ENCODE results near the gene PID1.

The PID1 gene

DNA sequence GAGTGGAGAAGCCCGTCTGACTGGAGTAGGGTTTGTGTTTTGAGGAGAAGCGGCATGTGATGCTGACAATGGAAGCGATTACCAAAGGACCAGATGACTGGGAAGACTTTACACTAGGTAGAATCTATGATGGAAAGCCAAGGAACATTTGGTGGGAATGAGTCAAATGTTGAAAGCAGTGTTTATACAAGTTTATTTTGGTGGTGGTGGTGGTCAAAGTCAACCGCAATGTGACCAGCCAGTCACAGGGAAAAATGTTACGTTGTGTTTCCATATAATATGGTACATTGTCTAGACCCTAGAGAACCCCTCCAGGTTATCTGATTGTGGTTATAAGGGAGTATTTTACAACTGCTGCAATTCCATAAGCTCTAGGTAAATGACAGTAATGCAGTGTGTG lies 216.8 kb downstream of the PID1 start:
- H3K27ac Mint-ChIP-seq: no peak overlapping the region

DNA sequence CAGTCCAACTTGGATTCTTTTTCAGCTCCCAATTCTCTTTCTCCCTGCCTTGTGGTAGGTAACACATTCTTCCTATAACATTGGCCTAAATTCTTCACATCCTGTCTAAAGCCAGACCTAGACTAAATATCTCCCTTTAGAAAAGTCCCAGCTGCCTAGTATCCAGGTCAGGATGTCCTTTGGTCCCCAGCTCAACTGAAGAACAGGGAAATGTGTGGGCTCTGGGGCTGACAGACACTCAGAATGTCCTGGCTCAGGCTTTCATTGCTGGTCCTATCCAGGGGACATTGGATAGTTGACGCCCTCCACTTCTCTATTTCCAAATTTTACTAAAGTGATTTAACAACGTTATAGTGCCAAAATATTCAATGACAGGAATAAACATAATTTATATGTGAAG lies 219.3 kb downstream of the PID1 start:
- no peaks in the 10 kb centered on the region for H3K9me3 Mint-ChIP-seq
- no peak for TF ChIP-seq CTCF (IDR thresholded peaks at IDR 0.05; ENCODE audit: unreplicated experiment in 3 of 3)
- no peaks in the 10 kb centered on the region for H3K27me3 Mint-ChIP-seq (ENCODE audit: low read depth)
- H3K27ac Mint-ChIP-seq: peak overlapping the region in 1 of 3 experiments; percentile 25
- no peak overlapping the region for H3K4me3 Mint-ChIP-seq
- H3K4me1 Mint-ChIP-seq: peaks cover 26% of the 10 kb centered on the region
- no peaks in the 10 kb centered on the region for H3K36me3 Mint-ChIP-seq (ENCODE audit: low read depth)

More for the DNA sequence above, 216.8 kb downstream of the PID1 start:
- Mint-ChIP-seq H3K9me3 (no peaks in the 10 kb centered on the region), H3K4me1 (peaks cover 24% of the 10 kb centered on the region), H3K4me3 (no peak overlapping the region), H3K27me3 (ENCODE audit: low read depth) (no peaks in the 10 kb centered on the region), H3K36me3 (ENCODE audit: low read depth) (no peaks in the 10 kb centered on the region)
- no peak for TF ChIP-seq CTCF (IDR thresholded peaks at IDR 0.05; ENCODE audit: unreplicated experiment in 3 of 3)

- Mint-ChIP-seq H3K9me3 (no peaks in the 10 kb centered on the region), H3K4me1 (peaks cover 26% of the 10 kb centered on the region), H3K36me3 (ENCODE audit: low read depth) (no peaks in the 10 kb centered on the region), H3K4me3 (no peak overlapping the region), H3K27ac (no peak overlapping the region), H3K27me3 (ENCODE audit: low read depth) (no peaks in the 10 kb centered on the region)
- TF ChIP-seq CTCF (IDR thresholded peaks at IDR 0.05; ENCODE audit: unreplicated experiment in 3 of 3): no peak
These were observed 221.0 kb downstream of the PID1 start for GRCh38 chr2:229050133-229050532.

- no peak for TF ChIP-seq CTCF (IDR thresholded peaks at IDR 0.05; ENCODE audit: unreplicated experiment in 3 of 3)
- Mint-ChIP-seq H3K27me3 (ENCODE audit: low read depth) (no peaks in the 10 kb centered on the region), H3K36me3 (ENCODE audit: low read depth) (no peaks in the 10 kb centered on the region), H3K4me1 (peaks cover 20% of the 10 kb centered on the region), H3K4me3 (no peak overlapping the region), H3K9me3 (no peaks in the 10 kb centered on the region), H3K27ac (no peak overlapping the region)
These were observed 223.0 kb downstream of the PID1 start for GRCh38 chr2:229048134-229048533.

DNA sequence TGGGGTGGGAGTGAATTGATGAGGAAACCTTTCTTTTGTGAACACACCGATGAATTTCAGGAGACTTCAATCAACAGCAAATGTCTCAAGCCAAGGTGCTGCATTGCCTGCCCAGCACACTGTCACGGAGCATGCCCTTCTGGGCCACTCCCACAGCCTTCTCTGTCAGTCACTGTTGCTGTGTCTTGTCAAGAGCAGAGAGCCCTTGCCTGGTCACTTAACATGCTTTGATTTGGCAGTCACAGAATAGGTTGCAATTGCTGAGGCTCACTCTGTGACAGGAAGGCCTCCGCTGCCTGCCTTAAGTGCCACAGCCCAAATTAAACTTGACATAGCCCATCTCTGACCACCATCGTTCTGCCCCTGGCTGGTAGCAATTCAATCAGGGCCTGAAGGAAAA lies 225.4 kb downstream of the PID1 start:
- no peaks in the 10 kb centered on the region for H3K36me3 Mint-ChIP-seq (ENCODE audit: low read depth)
- no peaks in the 10 kb centered on the region for H3K27me3 Mint-ChIP-seq (ENCODE audit: low read depth)
- H3K27ac Mint-ChIP-seq: no peak overlapping the region
- H3K4me3 Mint-ChIP-seq: no peak overlapping the region
- H3K9me3 Mint-ChIP-seq: no peaks in the 10 kb centered on the region
- peaks cover 13% of the 10 kb centered on the region for H3K4me1 Mint-ChIP-seq
- TF ChIP-seq CTCF (IDR thresholded peaks at IDR 0.05; ENCODE audit: unreplicated experiment in 3 of 3): no peak

GRCh38 chr2:229044581-229044980 lies 226.5 kb downstream of the PID1 start:
- Mint-ChIP-seq H3K27ac (no peak overlapping the region), H3K4me3 (no peak overlapping the region)
- TF ChIP-seq CTCF (IDR thresholded peaks at IDR 0.05; ENCODE audit: unreplicated experiment in 3 of 3): no peak

More at GRCh38 chr2:229044581-229044980, 226.5 kb downstream of the PID1 start:
- Mint-ChIP-seq H3K4me1 (peaks cover 5% of the 10 kb centered on the region), H3K36me3 (ENCODE audit: low read depth) (no peaks in the 10 kb centered on the region), H3K27me3 (ENCODE audit: low read depth) (no peaks in the 10 kb centered on the region), H3K9me3 (no peaks in the 10 kb centered on the region)

Data from nephron (organoid).